ENCODE data around the gene ARHGEF7. TPM values are rescaled to one million over a fixed set of nuclear protein-coding genes. Genes with fewer than 3 reads are reported as not detected.

ARHGEF7 gene
- total RNA-seq, 1 donor from 2014 or later, result 63.7 TPM

- intact Hi-C loops (cut with DNase I), result no loop called here
- peaks cover 66% of the 10 kb centered on the region for H3K4me1 ChIP-seq
- no peak for DNase-seq
- H3K9me3 ChIP-seq, result no peaks in the 10 kb centered on the region
- no peak overlapping the region for H3K4me3 ChIP-seq
- ATAC-seq, result peak; percentile 49 to 58
- peak; percentile 46 for TF ChIP-seq CTCF (IDR thresholded peaks at IDR 0.05)
- peaks cover 11% of the 10 kb centered on the region for H3K36me3 ChIP-seq
- H3K27me3 ChIP-seq (ENCODE audit: low read depth), result no peaks in the 10 kb centered on the region
- H3K27ac ChIP-seq, result no peak overlapping the region
Observed at GRCh38 chr13:111216166-111216960, 101.3 kb downstream of the ARHGEF7 start.

GRCh38 chr13:111217641-111218040 lies 102.5 kb downstream of the ARHGEF7 start:
- ATAC-seq (peak; percentile 77 to 78), DNase-seq (peak; percentile 75)
- Histone ChIP-seq H3K9me3 (no peaks in the 10 kb centered on the region), H3K4me1 (peaks cover 56% of the 10 kb centered on the region), H3K36me3 (peaks cover 11% of the 10 kb centered on the region), H3K27me3 (ENCODE audit: low read depth) (no peaks in the 10 kb centered on the region), H3K27ac (no peak overlapping the region), H3K4me3 (no peak overlapping the region)
- intact Hi-C loops (cut with DNase I), result no loop called here
- TF ChIP-seq CTCF (IDR thresholded peaks at IDR 0.05), result no peak

- Histone ChIP-seq H3K27me3 (ENCODE audit: low read depth) (no peaks in the 10 kb centered on the region), H3K27ac (no peak overlapping the region), H3K36me3 (peaks cover 11% of the 10 kb centered on the region), H3K4me3 (no peak overlapping the region), H3K9me3 (no peaks in the 10 kb centered on the region), H3K4me1 (peaks cover 56% of the 10 kb centered on the region)
- peak in 1 of 2 donors; percentile 32 for ATAC-seq
- DNase-seq, result no peak
- intact Hi-C loops (cut with DNase I), result no loop called here
- no peak for TF ChIP-seq CTCF (IDR thresholded peaks at IDR 0.05)
Observed at GRCh38 chr13:111219280-111219679, 104.2 kb downstream of the ARHGEF7 start.

- Histone ChIP-seq H3K27me3 (ENCODE audit: low read depth) (no peaks in the 10 kb centered on the region), H3K27ac (peak overlapping the region; percentile 7), H3K9me3 (no peaks in the 10 kb centered on the region), H3K4me1 (peaks cover 54% of the 10 kb centered on the region), H3K36me3 (peaks cover 11% of the 10 kb centered on the region), H3K4me3 (no peak overlapping the region)
- intact Hi-C loops (cut with DNase I), result no loop called here
- TF ChIP-seq CTCF (IDR thresholded peaks at IDR 0.05), result no peak
- ATAC-seq (peak; percentile 29 to 45), DNase-seq (no peak)
Observed at GRCh38 chr13:111219950-111220349, 104.8 kb downstream of the ARHGEF7 start.

GRCh38 chr13:111225166-111225565 lies 110.1 kb downstream of the ARHGEF7 start:
- H3K36me3 ChIP-seq, result peaks cover 19% of the 10 kb centered on the region
- H3K9me3 ChIP-seq, result no peaks in the 10 kb centered on the region
- H3K27ac ChIP-seq, result no peak overlapping the region
- H3K27me3 ChIP-seq (ENCODE audit: low read depth), result no peaks in the 10 kb centered on the region
- DNase-seq (no peak), ATAC-seq (no peak)
- no peak for TF ChIP-seq CTCF (IDR thresholded peaks at IDR 0.05)
- peaks cover 19% of the 10 kb centered on the region for H3K4me1 ChIP-seq
- H3K4me3 ChIP-seq, result no peak overlapping the region
- intact Hi-C loops (cut with DNase I), result no loop called here

Data from lower lobe of right lung (tissue), 2 donors.